ENCODE results near the gene ZNF318.

- TF ChIP-seq FOXM1 (IDR thresholded peaks at IDR 0.05; ENCODE audit: borderline replicate concordance) (no peak), SUZ12 (IDR thresholded peaks at IDR 0.05) (no peak), FOXA1 (IDR thresholded peaks at IDR 0.05) (no peak), LEF1 (IDR thresholded peaks at IDR 0.05; ENCODE audit: borderline replicate concordance) (no peak), ARNT (IDR thresholded peaks at IDR 0.05) (no peak), BHLHE40 (IDR thresholded peaks at IDR 0.05; ENCODE audit: borderline replicate concordance) (no peak), CTBP1 (IDR thresholded peaks at IDR 0.05; ENCODE audit: borderline replicate concordance) (no peak)
Observed at GRCh38 chr6:43335469-43335868, 34.0 kb downstream of the ZNF318 start.

Measured in HEK293T (cell line).